ENCODE data around the gene PLVAP.

GRCh38 chr19:17325133-17325532 is 52.0 kb downstream of the PLVAP start:
- TF ChIP-seq POLR2A (IDR thresholded peaks at IDR 0.05) (no peak), CTCF (IDR thresholded peaks at IDR 0.05) (no peak)

All from lower leg skin (tissue), 3 donors.